PFSK-1 (cell line): Measurements from ENCODE around the gene ARSK.
A peak's percentile ranks its signal among the peaks of the same experiment; 100 is the strongest.

Source experiments
- FOXP2 ChIP-seq: optimal IDR thresholded peaks from 2 replicates; pipeline ENCODE3; 2011; ENCODE audit warnings: borderline replicate concordance, control low read depth, inconsistent platforms; ENCODE audit not compliant: insufficient read depth; ENCODE audit errors: extremely low read length, extremely low read depth
- POLR2AphosphoS5 ChIP-seq: IDR thresholded peaks from 2 replicates; pipeline ENCODE4 v1.6.1; 2012; ENCODE audit warnings: low read depth, mild to moderate bottlenecking, control low read depth, low read length, moderate library complexity
- SIN3A ChIP-seq: IDR thresholded peaks from 2 replicates; pipeline ENCODE4 v1.6.1; 2012; ENCODE audit warnings: mild to moderate bottlenecking, low read length, moderate library complexity, borderline replicate concordance; ENCODE audit not compliant: insufficient read depth
- TAF1 ChIP-seq: IDR thresholded peaks from 2 replicates; pipeline ENCODE4 v1.6.1; 2012; ENCODE audit warnings: low read length, control low read depth, borderline replicate concordance; ENCODE audit not compliant: insufficient read depth
- TF ChIP-seq, protein P1 (sequence below), 2 experiments: IDR thresholded peaks; 2 replicates each; pipeline versions ENCODE4 v1.6.1 to v1.8.0; 2011 to 2012; ENCODE audit warnings: low read depth in 2 of 2, low read length in 2 of 2, control low read depth in 1 of 2, inconsistent platforms in 1 of 2, mild to moderate bottlenecking in 1 of 2, moderate library complexity in 1 of 2; ENCODE audit not compliant: insufficient read depth in 1 of 2

Gene ARSK

GRCh38 chr5:95643152-95643551 lies 88.3 kb downstream of the ARSK start:
- TF ChIP-seq, protein P1, sequence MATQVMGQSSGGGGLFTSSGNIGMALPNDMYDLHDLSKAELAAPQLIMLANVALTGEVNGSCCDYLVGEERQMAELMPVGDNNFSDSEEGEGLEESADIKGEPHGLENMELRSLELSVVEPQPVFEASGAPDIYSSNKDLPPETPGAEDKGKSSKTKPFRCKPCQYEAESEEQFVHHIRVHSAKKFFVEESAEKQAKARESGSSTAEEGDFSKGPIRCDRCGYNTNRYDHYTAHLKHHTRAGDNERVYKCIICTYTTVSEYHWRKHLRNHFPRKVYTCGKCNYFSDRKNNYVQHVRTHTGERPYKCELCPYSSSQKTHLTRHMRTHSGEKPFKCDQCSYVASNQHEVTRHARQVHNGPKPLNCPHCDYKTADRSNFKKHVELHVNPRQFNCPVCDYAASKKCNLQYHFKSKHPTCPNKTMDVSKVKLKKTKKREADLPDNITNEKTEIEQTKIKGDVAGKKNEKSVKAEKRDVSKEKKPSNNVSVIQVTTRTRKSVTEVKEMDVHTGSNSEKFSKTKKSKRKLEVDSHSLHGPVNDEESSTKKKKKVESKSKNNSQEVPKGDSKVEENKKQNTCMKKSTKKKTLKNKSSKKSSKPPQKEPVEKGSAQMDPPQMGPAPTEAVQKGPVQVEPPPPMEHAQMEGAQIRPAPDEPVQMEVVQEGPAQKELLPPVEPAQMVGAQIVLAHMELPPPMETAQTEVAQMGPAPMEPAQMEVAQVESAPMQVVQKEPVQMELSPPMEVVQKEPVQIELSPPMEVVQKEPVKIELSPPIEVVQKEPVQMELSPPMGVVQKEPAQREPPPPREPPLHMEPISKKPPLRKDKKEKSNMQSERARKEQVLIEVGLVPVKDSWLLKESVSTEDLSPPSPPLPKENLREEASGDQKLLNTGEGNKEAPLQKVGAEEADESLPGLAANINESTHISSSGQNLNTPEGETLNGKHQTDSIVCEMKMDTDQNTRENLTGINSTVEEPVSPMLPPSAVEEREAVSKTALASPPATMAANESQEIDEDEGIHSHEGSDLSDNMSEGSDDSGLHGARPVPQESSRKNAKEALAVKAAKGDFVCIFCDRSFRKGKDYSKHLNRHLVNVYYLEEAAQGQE (IDR thresholded peaks at IDR 0.05; ENCODE audit: insufficient read depth in 1 of 2, low read depth in 2 of 2, low read length in 2 of 2), result no peak
- no peak for TF ChIP-seq POLR2AphosphoS5

GRCh38 chr5:95644351-95645042 lies 89.6 kb downstream of the ARSK start:
- TF ChIP-seq SIN3A (no peak), POLR2AphosphoS5 (no peak), FOXP2 (no peak), TAF1 (no peak)
- TF ChIP-seq, protein P1 (IDR thresholded peaks at IDR 0.05; ENCODE audit: insufficient read depth in 1 of 2, low read depth in 2 of 2, low read length in 2 of 2), result no peak

DNA sequence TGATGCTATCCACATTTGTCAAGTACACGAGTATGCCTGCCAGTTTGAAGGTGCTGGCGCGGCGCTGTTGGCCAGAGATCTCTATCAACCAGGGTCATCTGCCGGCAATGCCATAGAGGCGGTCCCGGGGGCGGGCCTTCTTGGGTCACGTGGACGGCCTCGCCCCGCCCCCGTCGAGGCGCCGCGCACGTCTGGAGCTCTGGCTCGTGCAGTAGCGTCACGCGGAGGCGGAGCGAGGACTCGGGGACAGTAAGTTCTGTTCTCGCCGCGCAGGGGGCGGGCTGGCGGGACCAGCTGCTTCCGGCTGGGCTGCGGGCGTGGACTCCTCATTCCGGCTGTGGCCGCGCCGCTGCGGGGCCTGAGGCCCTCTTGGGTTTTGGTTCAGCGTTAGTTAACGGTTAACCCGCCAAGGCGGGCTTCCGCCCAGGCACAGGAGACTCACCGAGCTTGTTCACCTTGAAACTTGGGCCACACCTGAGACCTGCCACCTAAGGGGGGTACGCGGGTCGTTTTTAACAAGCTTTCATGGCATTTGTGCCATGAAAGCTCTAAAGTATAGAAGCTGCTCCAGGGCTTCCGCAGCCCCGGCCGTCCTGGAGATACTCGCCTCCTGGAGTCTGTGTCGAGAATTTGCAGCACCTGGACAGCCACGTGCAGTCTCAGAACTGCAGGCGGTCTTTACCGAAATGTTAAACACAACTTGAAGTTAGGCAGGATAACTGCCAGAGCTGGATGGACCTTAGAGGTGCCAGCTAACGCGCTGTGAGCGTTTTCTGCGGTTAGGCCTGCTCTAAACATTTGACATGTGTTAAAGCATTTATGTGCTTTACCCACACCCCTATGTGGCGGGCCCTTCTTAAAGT lies 91.9 kb downstream of the ARSK start, which contains the start of gene RFESD:
Gene RFESD (plus strand): TSS at position 209 of the 863 bp plus-strand sequence. CDS start 5,495 bp downstream, outside the sequence.
- TF ChIP-seq POLR2AphosphoS5 (peak; percentile 66), FOXP2 (peak; percentile 90), TAF1 (no peak)

GRCh38 chr5:95647886-95648860 lies 93.3 kb downstream of the ARSK start:
- TF ChIP-seq, protein P1 (IDR thresholded peaks at IDR 0.05; ENCODE audit: insufficient read depth in 1 of 2, low read depth in 2 of 2, low read length in 2 of 2), result no peak
- TF ChIP-seq SIN3A (no peak), FOXP2 (no peak), POLR2AphosphoS5 (no peak), TAF1 (no peak)

GRCh38 chr5:95649274-95649673 lies 94.4 kb downstream of the ARSK start:
- TF ChIP-seq, protein P1 (IDR thresholded peaks at IDR 0.05; ENCODE audit: insufficient read depth in 1 of 2, low read depth in 2 of 2, low read length in 2 of 2), result no peak
- TF ChIP-seq SIN3A (no peak), POLR2AphosphoS5 (no peak), TAF1 (no peak), FOXP2 (no peak)
